Ishikawa (cell line): Measurements from ENCODE around the gene EYA2.

Source experiments
- CREB1 ChIP-seq: IDR thresholded peaks from 2 replicates; pipeline ENCODE4 v1.6.1; 2012; ENCODE audit warnings: low read depth
- EGR1 ChIP-seq: IDR thresholded peaks from 2 replicates; pipeline ENCODE4 v1.6.1; 2012
- EP300 ChIP-seq: IDR thresholded peaks from 2 replicates; pipeline ENCODE4 v1.6.1; 2012; ENCODE audit warnings: borderline replicate concordance
- NFIC ChIP-seq: IDR thresholded peaks from 2 replicates; pipeline ENCODE4 v1.6.1; 2012
- TAF1 ChIP-seq: IDR thresholded peaks from 2 replicates; pipeline ENCODE4 v1.6.1; 2012; ENCODE audit warnings: low read depth, mild to moderate bottlenecking
- TCF12 ChIP-seq: IDR thresholded peaks from 2 replicates; pipeline ENCODE4 v1.6.1; 2012; ENCODE audit warnings: low read depth
- TEAD4 ChIP-seq: IDR thresholded peaks from 2 replicates; pipeline ENCODE4 v1.6.1; 2012
- USF1 ChIP-seq: IDR thresholded peaks from 2 replicates; pipeline ENCODE4 v1.6.1; 2012
- ZBTB7A ChIP-seq: IDR thresholded peaks from 2 replicates; pipeline ENCODE4 v1.6.1; 2012; ENCODE audit warnings: low read depth
- TF ChIP-seq, protein P1 (sequence below): IDR thresholded peaks from 2 replicates; pipeline ENCODE4 v1.6.1; 2012

DNA sequence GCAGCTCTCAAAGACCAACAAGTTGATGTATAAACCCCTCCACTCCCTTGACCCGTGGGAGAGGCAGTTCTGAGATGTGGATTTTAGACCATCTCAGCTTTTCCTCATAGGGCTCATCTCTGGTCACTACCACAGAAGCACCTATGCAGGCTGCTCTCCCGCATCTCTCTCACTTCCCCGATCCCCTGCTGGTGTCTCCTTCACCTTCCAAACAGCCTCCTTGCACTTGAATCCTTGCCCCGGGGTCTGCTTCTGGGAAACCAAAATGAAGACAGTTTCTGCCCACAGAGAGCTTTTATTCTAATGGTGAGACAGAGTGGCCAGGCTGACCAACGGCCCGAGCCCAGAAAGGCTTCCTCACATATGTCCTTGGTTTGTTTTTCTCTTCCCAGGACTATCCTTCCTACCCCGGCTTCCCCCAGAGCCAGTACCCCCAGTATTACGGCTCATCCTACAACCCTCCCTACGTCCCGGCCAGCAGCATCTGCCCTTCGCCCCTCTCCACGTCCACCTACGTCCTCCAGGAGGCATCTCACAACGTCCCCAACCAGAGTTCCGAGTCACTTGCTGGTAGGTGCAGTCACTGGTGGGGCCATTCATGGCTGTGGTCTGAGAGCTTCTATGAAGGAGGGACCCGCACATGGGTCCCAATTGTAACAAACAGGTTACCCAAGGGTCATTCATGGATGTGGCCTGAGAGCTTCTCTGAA is 179.3 kb downstream of the EYA2 start:
- TF ChIP-seq TEAD4, result no peak
- TF ChIP-seq EP300, result no peak
- no peak for TF ChIP-seq NFIC
- TF ChIP-seq, protein P1, sequence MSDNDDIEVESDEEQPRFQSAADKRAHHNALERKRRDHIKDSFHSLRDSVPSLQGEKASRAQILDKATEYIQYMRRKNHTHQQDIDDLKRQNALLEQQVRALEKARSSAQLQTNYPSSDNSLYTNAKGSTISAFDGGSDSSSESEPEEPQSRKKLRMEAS, result no peak
- TF ChIP-seq EGR1, result no peak
- TF ChIP-seq ZBTB7A, result no peak
- no peak for TF ChIP-seq TAF1
- TF ChIP-seq USF1, result no peak
- no peak for TF ChIP-seq CREB1
- TF ChIP-seq TCF12, result no peak
